WTC11 (cell line): ENCODE measurements around the gene SEPTIN3. TPM values are rescaled to one million over a fixed set of nuclear protein-coding genes. Genes with fewer than 3 reads are reported as not detected.

Experiments used
- ATAC-seq: fragments of 200-7000 bp; cut with Tn5 transposase; 2 replicates; pipeline ENCODE4 v1.10.0; 2021; ENCODE audit warnings: mild to moderate bottlenecking, moderate library complexity
- CTCF ChIA-PET: fragments of 300-600 bp; sonication (Branson Sonifier 250); formaldehyde crosslinking; loops from one replicate; lab custom pipeline; 2021; ENCODE audit warnings: antibody characterized with exemption; lab: Charles Lee
- POLR2A ChIA-PET: fragments of 350-600 bp; sonication (Branson Sonifier 250); formaldehyde crosslinking; loops from one replicate; lab custom pipeline; 2021; ENCODE audit warnings: antibody characterized with exemption; lab: Charles Lee
- DNase-seq: peaks from one replicate; pipeline ENCODE4 v3.0.0; 2021; ENCODE audit warnings: low spot score
- H3K27ac Mint-ChIP-seq: 2 replicates; pipeline ENCODE4 v1.8.0; 2021; ENCODE audit warnings: mixed read lengths
- H3K27me3 Mint-ChIP-seq: 2 replicates; pipeline ENCODE4 v1.8.0; 2021; ENCODE audit warnings: low read depth, mild to moderate bottlenecking, moderate library complexity, mixed read lengths
- H3K36me3 Mint-ChIP-seq: 2 replicates; pipeline ENCODE4 v1.8.0; 2021; ENCODE audit warnings: mixed read lengths
- H3K4me1 Mint-ChIP-seq: 2 replicates; pipeline ENCODE4 v1.8.0; 2022; ENCODE audit warnings: mixed read lengths
- H3K4me3 Mint-ChIP-seq: 2 replicates; pipeline ENCODE4 v1.8.0; 2021; ENCODE audit warnings: mild to moderate bottlenecking, moderate library complexity, mixed read lengths
- H3K9me3 Mint-ChIP-seq: 2 replicates; pipeline ENCODE4 v1.8.0; 2021; ENCODE audit warnings: mixed read lengths
- ERG ChIP-seq: fragments of 250-450 bp; sonication (Bioruptor Pico); IDR thresholded peaks from 2 replicates; pipeline ENCODE4 v1.8.0; 2021; ENCODE audit warnings: mild to moderate bottlenecking
- MYBL2 ChIP-seq: sonication (generic); formaldehyde crosslinking; IDR thresholded peaks from 2 replicates; pipeline ENCODE4 v1.8.1; 2023; ENCODE audit warnings: mild to moderate bottlenecking, moderate library complexity, missing genetic modification reagents
- NFATC4 ChIP-seq: fragments of 250-450 bp; sonication (Bioruptor Pico); IDR thresholded peaks from 2 replicates; pipeline ENCODE4 v1.9.0; 2021; ENCODE audit warnings: mild to moderate bottlenecking
- SMAD3 ChIP-seq: sonication (generic); formaldehyde crosslinking; IDR thresholded peaks from 2 replicates; pipeline ENCODE4 v1.8.0; 2022; ENCODE audit warnings: missing genetic modification reagents, mild to moderate bottlenecking, borderline replicate concordance
- SOX15 ChIP-seq: fragments of 250-450 bp; sonication (Bioruptor Pico); IDR thresholded peaks from 2 replicates; pipeline ENCODE4 v1.9.0; 2021; ENCODE audit warnings: mild to moderate bottlenecking
- TEAD4 ChIP-seq: sonication (generic); formaldehyde crosslinking; IDR thresholded peaks from 2 replicates; pipeline ENCODE4 v1.8.0; 2022; ENCODE audit warnings: mild to moderate bottlenecking, missing genetic modification reagents
- TP53 ChIP-seq: sonication (generic); formaldehyde crosslinking; IDR thresholded peaks from 2 replicates; pipeline ENCODE4 v1.8.1; 2023; ENCODE audit warnings: mild to moderate bottlenecking, missing genetic modification reagents
- ZBTB21 ChIP-seq: sonication (generic); formaldehyde crosslinking; IDR thresholded peaks from 2 replicates; pipeline ENCODE4 v1.8.1; 2023; ENCODE audit warnings: mild to moderate bottlenecking, missing genetic modification reagents, borderline replicate concordance
- ZNF121 ChIP-seq: sonication (generic); formaldehyde crosslinking; IDR thresholded peaks from 2 replicates; pipeline ENCODE4 v1.8.0; 2023; ENCODE audit warnings: missing genetic modification reagents
- ZNF532 ChIP-seq: fragments of 250-450 bp; sonication (Bioruptor Pico); IDR thresholded peaks from 2 replicates; pipeline ENCODE4 v1.9.0; 2021; ENCODE audit warnings: mild to moderate bottlenecking, borderline replicate concordance
- total RNA-seq: library from RNA; stranded (reverse); gene quantifications from 3 replicates; pipeline ENCODE4 v1.2.3, GENCODE V29; 2021
- TF ChIP-seq, protein P1 (sequence below): sonication (generic); formaldehyde crosslinking; IDR thresholded peaks from 2 replicates; pipeline ENCODE4 v1.8.1; 2023; ENCODE audit warnings: mild to moderate bottlenecking, missing genetic modification reagents, borderline replicate concordance
- TF ChIP-seq, protein P2 (sequence below): sonication (generic); formaldehyde crosslinking; conservative IDR thresholded peaks from 2 replicates; pipeline ENCODE4 v1.8.1; 2023; ENCODE audit warnings: mild to moderate bottlenecking, low read depth, missing genetic modification reagents, moderate library complexity

The SEPTIN3 gene
- total RNA-seq, 1 experiment from 2014 or later: 19.5 TPM

DNA sequence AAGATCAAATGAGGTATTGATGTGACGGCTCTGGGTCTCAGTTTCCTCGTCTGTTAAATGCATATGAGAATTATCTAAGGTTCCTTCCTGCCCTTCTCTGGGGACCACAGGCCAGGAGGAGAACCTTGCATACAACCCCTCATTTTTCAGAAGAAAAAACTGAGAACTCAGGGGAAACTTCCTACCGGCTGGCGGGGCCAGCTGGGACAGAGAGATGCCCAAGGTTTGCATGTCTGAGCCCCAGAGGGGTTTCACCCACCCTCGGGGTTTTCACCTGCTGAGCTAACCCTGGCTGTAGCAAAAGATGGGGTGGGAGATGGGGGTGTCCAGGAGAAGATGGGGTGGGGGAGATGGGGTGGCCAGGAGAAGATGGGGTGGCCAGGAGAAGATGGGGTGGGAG lies 46.9 kb upstream of the SEPTIN3 start:
- ChIA-PET CTCF (interaction anchor here (1.2 to 4.7 kb wide), 2 partner anchors 13 to 24 kb away, joined by 4 to 66 read pairs; partner anchors contain the start of gene CENPM), POLR2A (no interaction called here)
- no peak for ATAC-seq
- Mint-ChIP-seq H3K4me3 (no peak overlapping the region), H3K36me3 (no peaks in the 10 kb centered on the region), H3K4me1 (peaks cover 19% of the 10 kb centered on the region), H3K27me3 (peaks cover 86% of the 10 kb centered on the region), H3K27ac (no peak overlapping the region), H3K9me3 (no peaks in the 10 kb centered on the region)
- TF ChIP-seq ZNF121 (CRISPR knock-in tag): no peak
- TF ChIP-seq, protein P1, sequence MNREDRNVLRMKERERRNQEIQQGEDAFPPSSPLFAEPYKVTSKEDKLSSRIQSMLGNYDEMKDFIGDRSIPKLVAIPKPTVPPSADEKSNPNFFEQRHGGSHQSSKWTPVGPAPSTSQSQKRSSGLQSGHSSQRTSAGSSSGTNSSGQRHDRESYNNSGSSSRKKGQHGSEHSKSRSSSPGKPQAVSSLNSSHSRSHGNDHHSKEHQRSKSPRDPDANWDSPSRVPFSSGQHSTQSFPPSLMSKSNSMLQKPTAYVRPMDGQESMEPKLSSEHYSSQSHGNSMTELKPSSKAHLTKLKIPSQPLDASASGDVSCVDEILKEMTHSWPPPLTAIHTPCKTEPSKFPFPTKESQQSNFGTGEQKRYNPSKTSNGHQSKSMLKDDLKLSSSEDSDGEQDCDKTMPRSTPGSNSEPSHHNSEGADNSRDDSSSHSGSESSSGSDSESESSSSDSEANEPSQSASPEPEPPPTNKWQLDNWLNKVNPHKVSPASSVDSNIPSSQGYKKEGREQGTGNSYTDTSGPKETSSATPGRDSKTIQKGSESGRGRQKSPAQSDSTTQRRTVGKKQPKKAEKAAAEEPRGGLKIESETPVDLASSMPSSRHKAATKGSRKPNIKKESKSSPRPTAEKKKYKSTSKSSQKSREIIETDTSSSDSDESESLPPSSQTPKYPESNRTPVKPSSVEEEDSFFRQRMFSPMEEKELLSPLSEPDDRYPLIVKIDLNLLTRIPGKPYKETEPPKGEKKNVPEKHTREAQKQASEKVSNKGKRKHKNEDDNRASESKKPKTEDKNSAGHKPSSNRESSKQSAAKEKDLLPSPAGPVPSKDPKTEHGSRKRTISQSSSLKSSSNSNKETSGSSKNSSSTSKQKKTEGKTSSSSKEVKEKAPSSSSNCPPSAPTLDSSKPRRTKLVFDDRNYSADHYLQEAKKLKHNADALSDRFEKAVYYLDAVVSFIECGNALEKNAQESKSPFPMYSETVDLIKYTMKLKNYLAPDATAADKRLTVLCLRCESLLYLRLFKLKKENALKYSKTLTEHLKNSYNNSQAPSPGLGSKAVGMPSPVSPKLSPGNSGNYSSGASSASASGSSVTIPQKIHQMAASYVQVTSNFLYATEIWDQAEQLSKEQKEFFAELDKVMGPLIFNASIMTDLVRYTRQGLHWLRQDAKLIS (CRISPR knock-in tag): no peak
- no peak for TF ChIP-seq TP53 (CRISPR knock-in tag)
- TF ChIP-seq MYBL2: no peak
- TF ChIP-seq NFATC4 (CRISPR knock-in tag): no peak
- TF ChIP-seq SMAD3 (CRISPR knock-in tag): no peak
- TF ChIP-seq TEAD4 (CRISPR knock-in tag): no peak
- TF ChIP-seq, protein P2, sequence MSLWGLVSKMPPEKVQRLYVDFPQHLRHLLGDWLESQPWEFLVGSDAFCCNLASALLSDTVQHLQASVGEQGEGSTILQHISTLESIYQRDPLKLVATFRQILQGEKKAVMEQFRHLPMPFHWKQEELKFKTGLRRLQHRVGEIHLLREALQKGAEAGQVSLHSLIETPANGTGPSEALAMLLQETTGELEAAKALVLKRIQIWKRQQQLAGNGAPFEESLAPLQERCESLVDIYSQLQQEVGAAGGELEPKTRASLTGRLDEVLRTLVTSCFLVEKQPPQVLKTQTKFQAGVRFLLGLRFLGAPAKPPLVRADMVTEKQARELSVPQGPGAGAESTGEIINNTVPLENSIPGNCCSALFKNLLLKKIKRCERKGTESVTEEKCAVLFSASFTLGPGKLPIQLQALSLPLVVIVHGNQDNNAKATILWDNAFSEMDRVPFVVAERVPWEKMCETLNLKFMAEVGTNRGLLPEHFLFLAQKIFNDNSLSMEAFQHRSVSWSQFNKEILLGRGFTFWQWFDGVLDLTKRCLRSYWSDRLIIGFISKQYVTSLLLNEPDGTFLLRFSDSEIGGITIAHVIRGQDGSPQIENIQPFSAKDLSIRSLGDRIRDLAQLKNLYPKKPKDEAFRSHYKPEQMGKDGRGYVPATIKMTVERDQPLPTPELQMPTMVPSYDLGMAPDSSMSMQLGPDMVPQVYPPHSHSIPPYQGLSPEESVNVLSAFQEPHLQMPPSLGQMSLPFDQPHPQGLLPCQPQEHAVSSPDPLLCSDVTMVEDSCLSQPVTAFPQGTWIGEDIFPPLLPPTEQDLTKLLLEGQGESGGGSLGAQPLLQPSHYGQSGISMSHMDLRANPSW (CRISPR knock-in tag): no peak
- no peak for TF ChIP-seq SOX15 (CRISPR knock-in tag)
- no peak for TF ChIP-seq ZNF532 (CRISPR knock-in tag)
- no peak for DNase-seq

GRCh38 chr22:41922940-41923594 lies 46.2 kb upstream of the SEPTIN3 start:
- TF ChIP-seq ERG (CRISPR knock-in tag): no peak
- TF ChIP-seq ZBTB21 (CRISPR knock-in tag): no peak
- ATAC-seq (no peak), DNase-seq (no peak)
- no peaks in the 10 kb centered on the region for H3K36me3 Mint-ChIP-seq
- peaks cover 86% of the 10 kb centered on the region for H3K27me3 Mint-ChIP-seq
- no peaks in the 10 kb centered on the region for H3K9me3 Mint-ChIP-seq
- H3K4me1 Mint-ChIP-seq: peaks cover 21% of the 10 kb centered on the region
- no peak overlapping the region for H3K4me3 Mint-ChIP-seq
- no peak overlapping the region for H3K27ac Mint-ChIP-seq
- POLR2A ChIA-PET: interaction anchor here (1.1 kb wide), 1 partner anchor 24 kb away, joined by 4 read pairs; the partner anchor contains the start of gene CENPM
- CTCF ChIA-PET: interaction anchor here (1.2 to 6.8 kb wide), 4 partner anchors 14 to 226 kb away, joined by 4 to 143 read pairs (median 66); partner anchors contain the start of gene CENPM
